Measurements from ENCODE around the gene LLGL2.

LLGL2 gene

DNA sequence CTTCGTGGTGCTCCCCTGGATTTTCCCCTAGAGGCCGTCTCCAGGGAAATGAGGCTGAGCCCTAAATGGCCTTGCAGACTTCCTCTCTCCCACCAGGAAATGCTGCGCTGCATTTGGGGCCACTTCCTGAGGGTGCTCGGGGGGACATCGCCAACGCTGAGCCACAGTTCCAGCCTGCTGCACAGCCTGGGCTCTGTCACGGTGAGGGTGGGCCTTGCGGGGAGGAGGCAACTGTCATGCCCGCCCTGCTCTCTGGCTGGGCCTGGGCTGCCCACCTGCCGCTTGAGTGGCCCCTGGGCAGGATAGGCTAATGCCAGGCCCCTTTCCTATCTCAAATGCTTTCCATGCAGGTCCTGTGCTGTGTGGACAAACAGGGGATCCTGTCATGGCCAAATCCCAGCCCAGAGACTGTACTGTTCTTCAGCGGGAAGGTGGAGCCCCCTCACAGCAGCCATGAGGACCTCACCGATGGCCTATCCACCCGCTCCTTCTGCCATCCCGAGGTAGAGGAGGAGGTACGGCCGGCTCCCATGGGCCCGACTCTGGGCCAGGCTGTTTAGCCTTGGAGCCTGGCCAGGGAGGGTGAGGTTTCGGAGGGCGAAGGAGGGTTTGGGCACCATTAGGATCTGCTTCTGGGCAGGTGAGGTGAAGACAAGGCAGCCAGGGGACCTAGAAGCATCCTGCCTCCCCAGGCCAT lies 34.4 kb upstream of the LLGL2 start:
- no peak overlapping the region for H3K27ac ChIP-seq (ENCODE audit: low read depth, low read length)
- no peak overlapping the region; the same call in 1 of the 2 replicates for H3K4me2 ChIP-seq (ENCODE audit: low read length)
- TF ChIP-seq EZH2phosphoT487 (IDR thresholded peaks at IDR 0.05; ENCODE audit: borderline replicate concordance, low read length) = no peak
- TF ChIP-seq, protein P1, sequence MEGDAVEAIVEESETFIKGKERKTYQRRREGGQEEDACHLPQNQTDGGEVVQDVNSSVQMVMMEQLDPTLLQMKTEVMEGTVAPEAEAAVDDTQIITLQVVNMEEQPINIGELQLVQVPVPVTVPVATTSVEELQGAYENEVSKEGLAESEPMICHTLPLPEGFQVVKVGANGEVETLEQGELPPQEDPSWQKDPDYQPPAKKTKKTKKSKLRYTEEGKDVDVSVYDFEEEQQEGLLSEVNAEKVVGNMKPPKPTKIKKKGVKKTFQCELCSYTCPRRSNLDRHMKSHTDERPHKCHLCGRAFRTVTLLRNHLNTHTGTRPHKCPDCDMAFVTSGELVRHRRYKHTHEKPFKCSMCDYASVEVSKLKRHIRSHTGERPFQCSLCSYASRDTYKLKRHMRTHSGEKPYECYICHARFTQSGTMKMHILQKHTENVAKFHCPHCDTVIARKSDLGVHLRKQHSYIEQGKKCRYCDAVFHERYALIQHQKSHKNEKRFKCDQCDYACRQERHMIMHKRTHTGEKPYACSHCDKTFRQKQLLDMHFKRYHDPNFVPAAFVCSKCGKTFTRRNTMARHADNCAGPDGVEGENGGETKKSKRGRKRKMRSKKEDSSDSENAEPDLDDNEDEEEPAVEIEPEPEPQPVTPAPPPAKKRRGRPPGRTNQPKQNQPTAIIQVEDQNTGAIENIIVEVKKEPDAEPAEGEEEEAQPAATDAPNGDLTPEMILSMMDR (IDR thresholded peaks at IDR 0.05; ENCODE audit: low read depth, low read length, poor library complexity, severe bottlenecking) = no peak
- H3K4me3 ChIP-seq (ENCODE audit: low read length) = no peak overlapping the region
- H3K9me2 ChIP-seq (replicated peaks; ENCODE audit: control insufficient read depth, low read length) = no peaks in the 10 kb centered on the region
- H3K27me3 ChIP-seq (ENCODE audit: control insufficient read depth, low read length) = no peaks in the 10 kb centered on the region
- peaks cover 8% of the 10 kb centered on the region for H3K36me3 ChIP-seq (ENCODE audit: control insufficient read depth, low read length)
- no peaks in the 10 kb centered on the region for H3F3A ChIP-seq (ENCODE audit: control insufficient read depth, insufficient read depth)
- H3K79me2 ChIP-seq (ENCODE audit: control insufficient read depth, low read length) = no peaks in the 10 kb centered on the region
- no peaks in the 10 kb centered on the region for H3K9me3 ChIP-seq (ENCODE audit: control insufficient read depth, insufficient read depth, low read length)
- no peaks in the 10 kb centered on the region for H4K20me1 ChIP-seq (ENCODE audit: control insufficient read depth, insufficient read depth, low read depth, low read length)
- peaks cover 28% of the 10 kb centered on the region for H3K4me1 ChIP-seq (ENCODE audit: control insufficient read depth, low read length)

DNA sequence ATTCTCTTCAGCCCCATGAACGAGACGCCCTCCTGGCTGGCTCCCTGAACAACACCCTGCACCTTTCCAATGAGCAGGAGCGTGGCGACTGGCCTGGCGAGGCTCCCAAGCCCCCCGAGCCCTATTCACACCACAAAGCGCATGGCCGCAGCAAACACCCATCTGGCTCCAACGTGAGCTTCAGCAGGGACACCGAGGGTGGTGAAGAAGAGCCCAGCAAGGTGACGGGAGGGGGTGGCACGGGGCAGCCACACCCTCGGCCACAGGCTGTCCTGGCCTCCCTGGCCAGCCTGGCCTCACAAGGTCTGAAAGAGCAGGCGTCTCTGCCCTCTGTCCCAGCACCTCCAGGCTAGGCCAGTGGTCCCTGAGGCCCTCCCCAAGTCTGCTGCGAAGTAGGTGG lies 33.8 kb upstream of the LLGL2 start:
- H3K79me2 ChIP-seq (ENCODE audit: control insufficient read depth, low read length) = no peaks in the 10 kb centered on the region
- TF ChIP-seq EZH2phosphoT487 (IDR thresholded peaks at IDR 0.05; ENCODE audit: borderline replicate concordance, low read length) = no peak
- TF ChIP-seq, protein P1 (IDR thresholded peaks at IDR 0.05; ENCODE audit: low read depth, low read length, poor library complexity, severe bottlenecking) = no peak
- H3K36me3 ChIP-seq (ENCODE audit: control insufficient read depth, low read length) = peaks cover 11% of the 10 kb centered on the region
- H4K20me1 ChIP-seq (ENCODE audit: control insufficient read depth, insufficient read depth, low read depth, low read length) = no peaks in the 10 kb centered on the region
- H3K9me3 ChIP-seq (ENCODE audit: control insufficient read depth, insufficient read depth, low read length) = no peaks in the 10 kb centered on the region
- H3K27ac ChIP-seq (ENCODE audit: low read depth, low read length) = no peak overlapping the region
- H3K27me3 ChIP-seq (ENCODE audit: control insufficient read depth, low read length) = no peaks in the 10 kb centered on the region
- H3K4me1 ChIP-seq (ENCODE audit: control insufficient read depth, low read length) = peaks cover 27% of the 10 kb centered on the region
- H3K4me3 ChIP-seq (ENCODE audit: low read length) = no peak overlapping the region
- no peak overlapping the region for H3K4me2 ChIP-seq (ENCODE audit: low read length)
- H3F3A ChIP-seq (ENCODE audit: control insufficient read depth, insufficient read depth) = no peaks in the 10 kb centered on the region
- no peaks in the 10 kb centered on the region for H3K9me2 ChIP-seq (replicated peaks; ENCODE audit: control insufficient read depth, low read length)

DNA sequence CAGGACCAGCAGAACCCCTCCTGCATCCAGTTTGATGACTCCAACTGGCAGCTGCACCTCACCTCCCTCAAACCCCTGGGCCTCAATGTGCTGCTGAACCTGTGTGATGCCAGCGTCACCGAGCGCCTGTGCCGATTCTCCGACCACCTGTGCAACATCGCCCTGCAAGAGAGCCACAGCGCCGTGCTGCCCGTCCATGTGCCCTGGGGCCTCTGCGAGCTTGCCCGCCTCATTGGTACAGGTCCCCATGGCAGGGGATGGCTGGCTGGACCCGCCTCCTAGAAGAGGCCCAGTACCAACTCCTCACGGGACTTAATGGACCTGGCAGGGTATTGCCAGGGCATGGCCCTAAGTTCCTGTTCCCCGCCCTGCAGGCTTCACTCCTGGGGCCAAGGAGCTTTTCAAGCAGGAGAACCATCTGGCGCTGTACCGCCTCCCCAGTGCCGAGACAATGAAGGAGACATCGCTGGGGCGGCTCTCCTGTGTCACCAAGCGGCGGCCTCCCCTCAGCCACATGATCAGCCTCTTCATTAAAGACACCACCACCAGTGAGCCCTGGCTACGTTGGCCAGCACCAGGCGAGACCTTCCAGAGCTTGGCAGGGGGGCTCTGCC lies 32.8 kb upstream of the LLGL2 start:
- H3K27me3 ChIP-seq (ENCODE audit: control insufficient read depth, low read length) = no peaks in the 10 kb centered on the region
- no peak for TF ChIP-seq EZH2phosphoT487 (IDR thresholded peaks at IDR 0.05; ENCODE audit: borderline replicate concordance, low read length)
- TF ChIP-seq, protein P1 (IDR thresholded peaks at IDR 0.05; ENCODE audit: low read depth, low read length, poor library complexity, severe bottlenecking) = no peak
- H3K27ac ChIP-seq (ENCODE audit: low read depth, low read length) = no peak overlapping the region
- peaks cover 17% of the 10 kb centered on the region for H3K4me1 ChIP-seq (ENCODE audit: control insufficient read depth, low read length)
- no peaks in the 10 kb centered on the region for H3F3A ChIP-seq (ENCODE audit: control insufficient read depth, insufficient read depth)
- H3K4me3 ChIP-seq (ENCODE audit: low read length) = no peak overlapping the region
- H3K9me3 ChIP-seq (ENCODE audit: control insufficient read depth, insufficient read depth, low read length) = no peaks in the 10 kb centered on the region
- peaks cover 8% of the 10 kb centered on the region for H3K36me3 ChIP-seq (ENCODE audit: control insufficient read depth, low read length)
- H3K9me2 ChIP-seq (replicated peaks; ENCODE audit: control insufficient read depth, low read length) = no peaks in the 10 kb centered on the region
- H3K4me2 ChIP-seq (ENCODE audit: low read length) = no peak overlapping the region
- no peaks in the 10 kb centered on the region for H4K20me1 ChIP-seq (ENCODE audit: control insufficient read depth, insufficient read depth, low read depth, low read length)
- H3K79me2 ChIP-seq (ENCODE audit: control insufficient read depth, low read length) = no peaks in the 10 kb centered on the region
